NCI-H510A (cell line): ENCODE data around the gene PAIP2.

Experiments
- DNase-seq: peaks from one replicate; lab custom pipeline; 2025; lab: John Stamatoyannopoulos, UW

Gene PAIP2

GRCh38 chr5:139410993-139411828, 69.6 kb downstream of the PAIP2 start:
- DNase-seq, result no peak

GRCh38 chr5:139413153-139413552, 71.5 kb downstream of the PAIP2 start:
- no peak for DNase-seq

- DNase-seq, result no peak
Observed at GRCh38 chr5:139413963-139414362, 72.3 kb downstream of the PAIP2 start.

- no peak for DNase-seq
Observed at GRCh38 chr5:139414581-139415130, 73.0 kb downstream of the PAIP2 start.

- DNase-seq, result no peak
Observed at GRCh38 chr5:139415221-139415861, 73.7 kb downstream of the PAIP2 start.

GRCh38 chr5:139415869-139416268, 74.2 kb downstream of the PAIP2 start:
- no peak for DNase-seq

- no peak for DNase-seq
Observed at GRCh38 chr5:139416651-139417050, 75.0 kb downstream of the PAIP2 start.

- DNase-seq, result no peak
Observed at GRCh38 chr5:139417214-139417613, 75.6 kb downstream of the PAIP2 start.

GRCh38 chr5:139418793-139419192, 77.1 kb downstream of the PAIP2 start:
- no peak for DNase-seq
